Esophagus squamous epithelium (tissue), 4 donors: ENCODE results near the gene RPS6KA3.

ENCODE experiments used
- CTCF ChIP-seq, 6 experiments: fragments of 450-650 bp in 4 of 6; fragments of 200-600 bp in 2 of 6; sonication (generic) in 2 of 6; IDR thresholded peaks; one replicate each; pipeline ENCODE4 v1.5.1; 2016 to 2019; ENCODE audit warnings: antibody characterized with exemption in 6 of 6, mild to moderate bottlenecking in 4 of 6, moderate library complexity in 4 of 6
- POLR2A ChIP-seq, 4 donors: fragments of 450-650 bp; IDR thresholded peaks; one replicate each; pipeline ENCODE4 v1.6.1; 2017; ENCODE audit warnings: antibody characterized with exemption in 4 of 4, mild to moderate bottlenecking in 4 of 4, moderate library complexity in 3 of 4

- TF ChIP-seq CTCF (IDR thresholded peaks at IDR 0.05), result no peak
- TF ChIP-seq POLR2A (IDR thresholded peaks at IDR 0.05), result no peak
Observed at GRCh38 chrX:20225488-20225833, 41.2 kb downstream of the RPS6KA3 start.
